Measurements from ENCODE around the gene TRAF2.
"Not testable (repeated sequence)": the region's sequence is repeated elsewhere in the genome, so short reads cannot be mapped to it uniquely, and the experiment has no call there.

The TRAF2 gene, protein sequence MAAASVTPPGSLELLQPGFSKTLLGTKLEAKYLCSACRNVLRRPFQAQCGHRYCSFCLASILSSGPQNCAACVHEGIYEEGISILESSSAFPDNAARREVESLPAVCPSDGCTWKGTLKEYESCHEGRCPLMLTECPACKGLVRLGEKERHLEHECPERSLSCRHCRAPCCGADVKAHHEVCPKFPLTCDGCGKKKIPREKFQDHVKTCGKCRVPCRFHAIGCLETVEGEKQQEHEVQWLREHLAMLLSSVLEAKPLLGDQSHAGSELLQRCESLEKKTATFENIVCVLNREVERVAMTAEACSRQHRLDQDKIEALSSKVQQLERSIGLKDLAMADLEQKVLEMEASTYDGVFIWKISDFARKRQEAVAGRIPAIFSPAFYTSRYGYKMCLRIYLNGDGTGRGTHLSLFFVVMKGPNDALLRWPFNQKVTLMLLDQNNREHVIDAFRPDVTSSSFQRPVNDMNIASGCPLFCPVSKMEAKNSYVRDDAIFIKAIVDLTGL

DNA sequence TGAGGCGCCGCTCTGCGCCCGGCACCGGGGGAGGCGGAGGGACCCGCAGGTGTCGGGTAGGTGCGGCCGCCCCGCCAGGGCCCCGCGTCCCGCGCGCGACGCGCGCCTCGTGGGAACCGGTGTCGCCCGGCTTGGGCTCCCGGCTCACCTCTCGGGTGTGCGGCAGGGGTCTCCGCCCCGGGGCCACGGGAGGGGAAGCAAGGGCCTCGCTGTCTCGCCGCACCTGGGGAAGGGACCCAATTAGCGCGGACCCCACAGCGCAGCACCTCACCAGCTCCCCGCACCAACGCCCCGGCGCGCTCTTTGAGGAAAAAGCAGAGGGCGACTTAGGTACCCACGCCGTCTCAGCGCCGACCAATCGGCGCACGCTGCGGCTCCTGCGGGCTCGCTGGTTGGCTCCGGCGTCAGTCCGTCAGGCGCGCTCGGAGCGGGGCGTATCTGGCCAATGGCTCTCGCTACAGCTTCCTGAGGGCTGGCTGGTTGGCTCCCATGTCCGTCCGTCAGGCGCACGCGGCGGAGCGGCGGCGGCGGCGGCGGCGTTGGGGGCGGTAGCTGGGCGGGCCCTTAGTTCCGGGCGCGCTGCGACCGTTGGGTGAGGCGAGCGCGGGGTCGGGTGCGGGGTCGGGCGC, at the start of gene TRAF2:
TRAF2 (plus strand) TSS at position 567 of the 629 bp plus-strand sequence. CDS start 12,225 bp downstream, outside the sequence.
- DNase-seq: peak; percentile 84 to 97

GRCh38 chr9:136837146-136837855, 49.0 kb upstream of the TRAF2 start:
- no peak for DNase-seq

DNA sequence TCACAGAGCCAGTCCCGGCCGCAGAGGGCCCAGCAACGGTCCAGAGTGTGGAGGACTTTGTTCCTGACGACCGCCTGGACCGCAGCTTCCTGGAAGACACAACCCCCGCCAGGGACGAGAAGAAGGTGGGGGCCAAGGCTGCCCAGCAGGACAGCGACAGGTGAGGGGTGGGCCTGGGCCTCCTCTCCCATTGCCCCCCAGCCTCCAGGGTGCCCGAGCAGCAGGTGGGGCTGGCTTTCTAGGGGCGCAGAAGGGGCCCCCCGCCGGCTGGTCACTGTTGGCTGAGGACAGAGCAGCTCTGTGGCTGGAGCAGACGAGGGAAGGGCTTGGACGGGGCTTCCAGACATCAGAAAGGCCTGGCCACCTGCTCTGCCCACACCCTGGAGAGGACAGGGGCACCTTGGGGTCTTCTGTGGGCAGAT, 48.4 kb upstream of the TRAF2 start:
- not testable (repeated sequence) for DNase-seq

- no peak for DNase-seq
Observed at GRCh38 chr9:136838314-136839228, 47.7 kb upstream of the TRAF2 start.

DNA sequence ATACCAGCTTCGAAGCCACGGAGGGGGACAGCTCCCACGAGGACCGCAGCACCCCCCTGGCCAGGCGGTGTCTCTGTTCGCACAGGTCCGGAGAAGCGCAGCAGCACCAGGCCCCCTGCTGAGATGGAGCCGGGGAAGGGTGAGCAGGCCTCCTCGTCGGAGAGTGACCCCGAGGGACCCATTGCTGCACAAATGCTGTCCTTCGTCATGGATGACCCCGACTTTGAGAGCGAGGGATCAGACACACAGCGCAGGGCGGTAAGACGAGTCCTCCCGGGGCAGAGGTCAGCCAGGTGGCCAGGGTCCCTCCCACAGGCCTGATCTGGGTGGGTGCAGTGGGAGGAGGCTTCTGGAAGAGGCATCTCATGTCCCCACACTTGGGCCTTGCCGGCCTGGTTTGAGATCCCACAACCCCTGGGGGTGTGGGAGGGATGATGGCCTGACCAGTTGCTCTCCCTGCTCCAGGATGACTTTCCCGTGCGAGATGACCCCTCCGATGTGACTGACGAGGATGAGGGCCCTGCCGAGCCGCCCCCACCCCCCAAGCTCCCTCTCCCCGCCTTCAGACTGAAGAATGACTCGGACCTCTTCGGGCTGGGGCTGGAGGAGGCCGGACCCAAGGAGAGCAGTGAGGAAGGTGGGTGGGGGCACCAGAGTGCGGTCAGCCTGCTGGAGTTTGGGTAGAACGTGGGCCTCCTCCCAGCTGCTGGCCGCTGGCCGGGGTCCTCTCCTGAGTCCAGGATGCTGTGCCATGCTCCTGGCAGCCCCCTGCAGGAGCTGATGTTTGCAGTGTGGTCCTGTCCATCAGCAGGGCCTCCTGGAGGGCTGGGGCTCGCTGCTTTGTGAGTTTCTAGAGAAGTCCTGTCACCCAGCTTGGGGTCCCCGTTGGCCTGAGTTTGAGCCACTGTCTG, 46.8 kb upstream of the TRAF2 start:
- no peak for DNase-seq

- no peak for DNase-seq
Observed at GRCh38 chr9:136840140-136840876, 46.0 kb upstream of the TRAF2 start.

DNA sequence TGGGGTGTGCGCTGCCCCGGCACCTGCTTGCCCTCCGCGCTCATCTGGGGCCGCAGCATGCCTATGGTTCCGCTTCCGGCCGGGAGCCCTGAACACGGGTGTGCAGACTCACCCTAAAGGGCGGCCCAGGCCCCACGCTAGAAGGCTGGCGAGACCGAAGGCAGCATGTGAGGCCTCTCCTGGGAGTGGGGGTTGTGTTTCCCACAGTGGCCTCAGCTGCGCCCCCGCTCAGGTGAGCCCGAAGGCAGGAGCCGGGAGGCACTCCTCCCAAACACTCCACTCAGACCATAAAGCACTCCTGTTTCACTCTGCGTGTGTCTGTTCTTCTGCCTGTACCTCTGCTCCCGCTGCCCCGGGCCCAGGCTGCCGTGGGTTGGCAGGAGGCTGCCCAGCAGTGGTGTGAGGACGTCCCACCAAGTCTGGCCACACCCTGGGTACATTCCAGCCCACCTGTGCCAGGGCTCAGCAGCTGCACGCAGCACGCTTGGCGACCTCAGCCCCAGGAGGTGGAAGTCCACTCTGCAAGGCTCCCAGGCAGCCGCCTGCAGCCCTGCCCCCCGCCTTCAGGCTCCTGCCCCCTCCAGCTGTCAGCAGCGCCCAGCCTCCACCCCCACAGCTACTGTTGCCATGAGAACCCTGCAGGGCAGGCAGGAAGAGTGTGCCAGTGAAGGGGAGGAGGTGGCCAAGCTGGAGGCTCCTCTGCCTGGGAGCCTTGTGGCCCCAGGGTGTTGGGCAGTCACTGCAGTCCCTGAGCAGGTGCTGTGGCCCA, 45.3 kb upstream of the TRAF2 start:
- peak in 1 of 2 experiments; percentile 47 for DNase-seq

DNA sequence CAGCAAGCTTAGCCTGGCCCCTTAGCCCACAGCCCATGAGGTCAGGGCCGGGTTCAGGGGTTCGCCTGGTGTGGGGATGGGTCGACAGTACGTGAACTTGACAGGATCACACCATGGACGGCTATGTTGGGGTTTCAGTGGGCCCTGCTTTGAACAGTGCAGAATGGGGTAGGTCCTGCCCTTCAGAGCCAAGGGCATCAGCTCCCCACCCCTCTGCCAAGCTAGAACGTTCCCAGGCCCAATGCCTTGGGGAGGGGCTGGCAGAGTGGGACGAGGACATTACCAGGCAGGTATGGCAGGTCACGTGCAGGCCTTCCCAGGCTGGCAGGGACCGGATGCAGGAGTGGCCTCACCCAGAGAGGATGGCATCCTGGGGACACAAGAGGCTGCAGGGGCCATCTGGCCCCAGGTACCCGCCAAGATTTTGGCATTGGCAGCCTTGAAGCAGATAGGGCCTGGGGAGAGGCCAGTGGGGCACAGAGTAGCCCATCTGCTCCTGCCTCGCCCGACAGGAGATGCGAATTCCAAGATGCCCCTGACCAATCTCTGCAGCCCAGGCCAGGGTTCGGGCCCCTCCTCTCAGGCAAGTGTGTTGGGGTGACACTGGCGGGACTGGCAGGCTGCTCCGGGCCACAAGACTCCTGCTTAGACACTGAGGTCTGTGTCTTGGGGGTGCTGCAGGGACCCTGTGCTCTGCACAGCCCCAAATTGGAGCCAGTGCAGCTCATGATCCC, 44.5 kb upstream of the TRAF2 start:
- DNase-seq: not testable (repeated sequence)

- peak; percentile 33 to 67 for DNase-seq
Observed at GRCh38 chr9:136842380-136842948, 43.9 kb upstream of the TRAF2 start, which contains the start of gene AJM1. Gene AJM1, plus strand, starts transcription at chr9:136842478. Its CDS starts 1,937 bp downstream, at chr9:136844415.

DNA sequence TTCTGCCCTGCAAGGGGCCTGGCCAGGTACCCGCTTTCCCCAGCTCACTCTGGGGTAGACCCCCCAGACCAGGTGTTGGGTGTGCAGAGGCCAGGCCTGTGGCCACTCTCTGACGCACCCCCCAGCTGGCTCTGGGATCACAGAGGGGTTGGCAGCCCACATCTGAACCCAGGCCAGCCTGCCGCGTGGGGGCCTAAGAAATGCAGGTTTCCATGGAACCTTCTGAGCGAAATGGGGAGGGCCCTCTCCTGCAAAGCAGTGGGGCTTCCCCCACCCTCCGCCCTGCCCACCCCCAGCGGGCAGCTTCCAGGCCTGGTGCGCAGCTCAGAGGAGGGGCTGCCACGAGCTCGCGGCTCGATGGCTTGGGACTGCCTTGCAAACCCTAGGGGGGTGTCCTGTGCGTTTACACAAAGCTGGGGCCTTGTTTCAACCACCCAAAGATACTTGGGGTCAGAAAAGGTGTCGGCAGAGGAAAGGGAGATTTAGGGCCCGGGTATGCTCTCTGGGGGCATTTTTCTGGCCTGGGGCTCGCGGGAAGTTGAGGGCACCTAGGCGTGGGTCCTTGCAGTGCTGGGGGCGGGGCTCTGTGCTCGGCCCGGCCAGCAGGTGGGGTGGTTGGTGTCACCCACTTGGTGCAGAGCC, 43.0 kb upstream of the TRAF2 start:
- not testable (repeated sequence) for DNase-seq

GRCh38 chr9:136843801-136844740, 42.2 kb upstream of the TRAF2 start:
- DNase-seq: not testable (repeated sequence)

GRCh38 chr9:136844761-136845464, 41.4 kb upstream of the TRAF2 start:
- no peak for DNase-seq

- DNase-seq: no peak
Observed at GRCh38 chr9:136845465-136846260, 40.7 kb upstream of the TRAF2 start.

DNA sequence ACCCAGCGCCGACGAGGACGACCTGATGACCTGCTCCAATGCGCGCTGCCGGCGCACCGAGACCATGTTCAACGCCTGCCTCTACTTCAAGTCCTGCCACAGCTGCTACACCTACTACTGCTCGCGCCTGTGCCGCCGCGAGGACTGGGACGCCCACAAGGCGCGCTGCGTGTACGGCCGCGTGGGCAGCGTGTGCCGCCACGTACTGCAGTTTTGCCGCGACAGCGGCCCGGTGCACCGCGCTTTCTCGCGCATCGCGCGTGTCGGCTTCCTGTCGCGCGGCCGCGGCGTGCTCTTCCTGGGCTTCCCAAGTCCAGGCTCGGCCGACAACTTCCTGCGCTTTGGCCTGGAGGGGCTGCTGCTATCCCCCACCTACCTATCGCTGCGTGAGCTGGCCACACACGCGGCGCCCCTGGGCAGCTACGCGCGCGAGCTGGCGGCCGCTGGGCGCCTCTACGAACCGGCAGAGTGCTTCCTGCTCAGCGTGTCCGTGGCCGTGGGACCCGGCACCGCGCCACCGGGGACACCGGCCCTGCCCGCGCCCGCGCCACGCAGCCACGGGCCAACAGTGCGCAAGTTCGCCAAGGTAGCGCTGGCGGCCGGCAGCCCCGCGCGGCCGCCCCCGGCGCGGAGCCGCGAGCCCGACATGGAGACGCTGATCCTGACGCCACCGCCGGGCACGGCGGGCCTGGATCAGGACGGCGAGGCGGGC, 39.8 kb upstream of the TRAF2 start:
- no peak for DNase-seq

Measured in SW 1271 (cell line).